ENCODE measurements around the gene PDP2. TPM values are rescaled to one million over a fixed set of nuclear protein-coding genes. Genes with fewer than 3 reads are reported as not detected.

Gene PDP2
- total and polyA plus RNA-seq, 12 donors: 1.2 to 5.7 (median 3.5) TPM

- no peaks in the 10 kb centered on the region for H3K9me3 ChIP-seq
- peak in 7 of 8 donors; percentile 69 to 96 (median 91) for ATAC-seq
- H3K4me1 ChIP-seq: peaks cover 0 to 6% (median 0%) of the 10 kb centered on the region in 9 donors
- DNase-seq: peak; percentile 70 to 74
- no peak overlapping the region for H3K27ac ChIP-seq
- WGBS, 2 donors: 38 to 40% methylated on average over 4 of the region's 4 CpGs
- no peak overlapping the region for H3K4me3 ChIP-seq
- H3K36me3 ChIP-seq: no peaks in the 10 kb centered on the region
- no peak for TF ChIP-seq CTCF (IDR thresholded peaks at IDR 0.05)
- no peaks in the 10 kb centered on the region for H3K27me3 ChIP-seq
- intact Hi-C loops (cut with DNase I): no loop called here
Observed at GRCh38 chr16:66858740-66859396, 21.4 kb upstream of the PDP2 start.

- H3K9me3 ChIP-seq: no peaks in the 10 kb centered on the region
- H3K4me3 ChIP-seq: no peak overlapping the region
- DNase-seq (no peak), ATAC-seq (peak in 1 of 8 donors; percentile 4)
- H3K4me1 ChIP-seq: peaks cover 0 to 6% (median 0%) of the 10 kb centered on the region in 9 donors
- intact Hi-C loops (cut with DNase I): loop anchor here in 4 of 10 donors (10.0 kb wide), 3 partner anchors 135 to 255 kb away; partner anchors contain the start of gene CMTM3 (in 1 of the 4)
- H3K27ac ChIP-seq: no peak overlapping the region
- no peaks in the 10 kb centered on the region for H3K36me3 ChIP-seq
- no peak for TF ChIP-seq CTCF (IDR thresholded peaks at IDR 0.05)
- WGBS, 2 donors: 84 to 85% methylated on average over 3 of the region's 3 CpGs
- no peaks in the 10 kb centered on the region for H3K27me3 ChIP-seq
Observed at GRCh38 chr16:66859397-66860068, 20.8 kb upstream of the PDP2 start.

- Histone ChIP-seq H3K4me3 (no peak overlapping the region), H3K9me3 (no peaks in the 10 kb centered on the region), H3K36me3 (no peaks in the 10 kb centered on the region), H3K4me1 (peaks cover 0 to 6% (median 0%) of the 10 kb centered on the region in 9 donors), H3K27ac (no peak overlapping the region), H3K27me3 (no peaks in the 10 kb centered on the region)
- intact Hi-C loops (cut with DNase I): loop anchor here in 4 of 10 donors (10.0 kb wide), 3 partner anchors 137 to 257 kb away; partner anchors contain the start of gene CMTM3 (in 1 of the 4)
- no peak for TF ChIP-seq CTCF (IDR thresholded peaks at IDR 0.05)
- ATAC-seq (no peak), DNase-seq (no peak)
- 88 to 89% methylated on average over 8 of the region's 8 CpGs for WGBS, 2 donors
Observed at GRCh38 chr16:66862023-66862520, 18.2 kb upstream of the PDP2 start.

GRCh38 chr16:66863707-66864106, 16.6 kb upstream of the PDP2 start:
- TF ChIP-seq CTCF (IDR thresholded peaks at IDR 0.05): no peak
- DNase-seq (no peak), ATAC-seq (no peak)
- Histone ChIP-seq H3K27ac (no peak overlapping the region), H3K4me1 (peaks cover 0 to 6% (median 0%) of the 10 kb centered on the region in 9 donors), H3K36me3 (no peaks in the 10 kb centered on the region), H3K27me3 (no peaks in the 10 kb centered on the region), H3K4me3 (no peak overlapping the region), H3K9me3 (no peaks in the 10 kb centered on the region)
- intact Hi-C loops (cut with DNase I): loop anchor here in 4 of 10 donors (10.0 kb wide), 3 partner anchors 139 to 259 kb away; partner anchors contain the start of gene CMTM3 (in 1 of the 4)

Data from heart right ventricle (tissue), 16 donors.